B cell (primary cell): Measurements from ENCODE around the gene NEGR1. TPM values are rescaled to one million over a fixed set of nuclear protein-coding genes. Genes with fewer than 3 reads are reported as not detected.

Experiments
- ATAC-seq: fragments of 200-7000 bp; cut with Tn5 transposase; one replicate; pipeline ENCODE4 v1.10.0; 2021; ENCODE audit warnings: low read depth, mild to moderate bottlenecking, moderate number of reproducible peaks, moderate library complexity
- CTCF ChIA-PET: fragments of 350-600 bp; sonication (Branson Sonifier 250); formaldehyde crosslinking; loops from one replicate; lab custom pipeline; 2021; ENCODE audit warnings: antibody characterized with exemption, inconsistent platforms; lab: Charles Lee
- POLR2A ChIA-PET: fragments of 350-600 bp; sonication (Branson Sonifier 250); formaldehyde crosslinking; loops from one replicate; lab custom pipeline; 2021; ENCODE audit warnings: antibody characterized with exemption; lab: Charles Lee
- DNase-seq: peaks from one replicate; pipeline ENCODE4 v3.0.0; 2013
- H2AFZ ChIP-seq: 2 replicates; pipeline ENCODE4 v1.6.1; 2012; ENCODE audit warnings: mild to moderate bottlenecking, low read depth, low read length; ENCODE audit not compliant: insufficient read depth, poor library complexity, severe bottlenecking
- H3K27ac ChIP-seq, 2 donors: 1 replicate in 1 of 2; 2 replicates in 1 of 2; pipeline ENCODE4 v1.5.1; 2012 to 2013; ENCODE audit warnings: low read length in 2 of 2, mild to moderate bottlenecking in 2 of 2, moderate library complexity in 1 of 2
- H3K27me3 ChIP-seq, 4 experiments: fragments of 200-600 bp in 1 of 4; sonication (generic) in 1 of 4; replicated peaks in 1 of 4; 1 replicate in 2 of 4; 2 replicates in 2 of 4; pipeline versions ENCODE4 v1.6.1 to v1.7.0; 2013 to 2016; ENCODE audit warnings: low read length in 3 of 4, mild to moderate bottlenecking in 2 of 4, mixed read lengths in 1 of 4, moderate library complexity in 1 of 4; ENCODE audit not compliant: insufficient read depth in 4 of 4, control insufficient read depth in 3 of 4; ENCODE audit errors: control extremely low read depth in 1 of 4
- H3K36me3 ChIP-seq, 2 experiments: replicated peaks in 1 of 2; 1 replicate in 1 of 2; 2 replicates in 1 of 2; pipeline versions ENCODE4 v1.6.1 to v1.7.1; 2013; ENCODE audit warnings: low read length in 1 of 2; ENCODE audit not compliant: insufficient read depth in 2 of 2, control insufficient read depth in 1 of 2; ENCODE audit errors: control extremely low read depth in 1 of 2, extremely low read depth in 1 of 2
- H3K4me1 ChIP-seq, 2 donors: fragments of 200-600 bp in 1 of 2; sonication (generic) in 1 of 2; 1 replicate in 1 of 2; 2 replicates in 1 of 2; pipeline versions ENCODE4 v1.5.1 to v1.6.1; 2013 to 2017; ENCODE audit warnings: low read length in 2 of 2; ENCODE audit not compliant: control insufficient read depth in 2 of 2, insufficient read depth in 2 of 2
- H3K4me2 ChIP-seq: replicated peaks from 2 replicates; pipeline ENCODE3; 2012; ENCODE audit warnings: mild to moderate bottlenecking, low read depth, low read length; ENCODE audit not compliant: poor library complexity, severe bottlenecking
- H3K4me3 ChIP-seq, 5 experiments: fragments of 200-600 bp in 1 of 5; sonication (generic) in 1 of 5; 1 replicate in 3 of 5; 2 replicates in 2 of 5; pipeline versions ENCODE4 v1.5.1 to v1.7.0; 2011 to 2016; ENCODE audit warnings: low read length in 4 of 5, mild to moderate bottlenecking in 4 of 5, low read depth in 2 of 5, control low read depth in 1 of 5, moderate library complexity in 1 of 5; ENCODE audit not compliant: insufficient read depth in 1 of 5; ENCODE audit errors: control extremely low read depth in 1 of 5, extremely low read depth in 1 of 5
- H3K79me2 ChIP-seq: fragments of 200-600 bp; sonication (generic); one replicate; pipeline ENCODE4 v1.6.0; 2016; ENCODE audit warnings: low read length; ENCODE audit not compliant: control insufficient read depth, insufficient read depth
- H3K9ac ChIP-seq: fragments of 200-600 bp; sonication (generic); 2 replicates; pipeline ENCODE4 v1.6.1; 2017; ENCODE audit warnings: mild to moderate bottlenecking, low read length, moderate library complexity
- H3K9me3 ChIP-seq, 3 donors: one replicate each; pipeline versions ENCODE4 v1.6.1 to v1.7.1; 2013; ENCODE audit warnings: low read length in 2 of 3; ENCODE audit not compliant: control insufficient read depth in 2 of 3, insufficient read depth in 1 of 3; ENCODE audit errors: control extremely low read depth in 1 of 3
- H4K20me1 ChIP-seq: 2 replicates; pipeline ENCODE4 v1.6.0; 2012; ENCODE audit warnings: mild to moderate bottlenecking, low read length; ENCODE audit not compliant: insufficient read depth, control insufficient read depth, poor library complexity, severe bottlenecking
- H3K27ac Mint-ChIP-seq: one replicate; pipeline ENCODE4 v1.8.0; 2021; ENCODE audit warnings: mixed read lengths
- H3K27me3 Mint-ChIP-seq: one replicate; pipeline ENCODE4 v1.8.0; 2021; ENCODE audit warnings: mixed read lengths
- H3K4me1 Mint-ChIP-seq: one replicate; pipeline ENCODE4 v1.8.0; 2021; ENCODE audit warnings: mixed read lengths
- H3K4me3 Mint-ChIP-seq: one replicate; pipeline ENCODE4 v1.8.0; 2021; ENCODE audit warnings: mixed read lengths
- H3K9me3 Mint-ChIP-seq: one replicate; pipeline ENCODE4 v1.8.0; 2022; ENCODE audit warnings: mixed read lengths; ENCODE audit not compliant: insufficient read depth
- EZH2 ChIP-seq: IDR thresholded peaks from 2 replicates; pipeline ENCODE4 v1.6.1; 2012; ENCODE audit warnings: borderline replicate concordance, low read depth, mild to moderate bottlenecking, moderate library complexity, low read length; ENCODE audit not compliant: insufficient read depth, poor library complexity, severe bottlenecking
- WGBS: methylation state at CpG from one replicate; pipeline ENCODE4 v1.1.5; 2013; ENCODE audit warnings: missing lambda C conversion rate; ENCODE audit not compliant: insufficient coverage; 5-methylcytosine and 5-hydroxymethylcytosine counted together
- intact Hi-C: fragments of 100-400 bp; cut with micrococcal nuclease; formaldehyde crosslinking; loops from one replicate; pipeline ENCODE4 v1.10.0; 2022
- polyA plus RNA-seq: library from polyadenylated mRNA; depleted of rRNA; stranded (reverse); fragments of >200 nt; gene quantifications from 2 replicates; pipeline ENCODE4 v1.2.3, GENCODE V29; 2012
- total RNA-seq, 2 donors: library from RNA; stranded (reverse); fragments of 120-200 nt in 1 of 2; gene quantifications; 1 replicate in 1 of 2; 2 replicates in 1 of 2; pipeline versions ENCODE4 v1.2.3 to v1.2.4, GENCODE V29; 2013 to 2022
- TF ChIP-seq, protein P1 (sequence below): fragments of 200-600 bp; IDR thresholded peaks from one replicate; pipeline ENCODE4 v1.8.0; 2022; ENCODE audit warnings: antibody characterized with exemption, mild to moderate bottlenecking

NEGR1 gene
- total and polyA plus RNA-seq, 2 donors (not counting 1 experiment from before 2014, with no cell fraction given): 0.01 TPM; not detected in 1

DNA sequence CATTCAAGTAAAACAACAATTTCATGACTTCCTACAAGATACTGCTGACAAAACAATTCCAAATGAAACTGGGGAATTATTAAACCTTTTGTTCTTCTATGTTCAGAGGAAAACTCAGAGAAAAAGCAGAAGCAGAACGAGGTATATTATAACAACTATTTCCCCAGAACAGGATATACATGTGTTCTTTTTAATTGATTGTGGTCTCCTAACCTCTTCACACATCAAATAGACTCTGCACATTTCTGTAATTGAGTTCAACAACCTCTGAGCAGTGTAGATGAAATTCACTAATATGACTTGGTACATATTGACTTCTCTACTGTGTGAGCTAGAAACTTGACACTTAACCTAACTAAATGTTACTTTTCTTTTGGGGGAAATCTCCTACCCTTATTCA, 584.2 kb downstream of the NEGR1 start:
- WGBS: no CpG with 5 or more reads among the region's 1 CpG
- no peaks in the 10 kb centered on the region for H3K27me3 ChIP-seq
- H3K9me3 Mint-ChIP-seq: no peaks in the 10 kb centered on the region

DNA sequence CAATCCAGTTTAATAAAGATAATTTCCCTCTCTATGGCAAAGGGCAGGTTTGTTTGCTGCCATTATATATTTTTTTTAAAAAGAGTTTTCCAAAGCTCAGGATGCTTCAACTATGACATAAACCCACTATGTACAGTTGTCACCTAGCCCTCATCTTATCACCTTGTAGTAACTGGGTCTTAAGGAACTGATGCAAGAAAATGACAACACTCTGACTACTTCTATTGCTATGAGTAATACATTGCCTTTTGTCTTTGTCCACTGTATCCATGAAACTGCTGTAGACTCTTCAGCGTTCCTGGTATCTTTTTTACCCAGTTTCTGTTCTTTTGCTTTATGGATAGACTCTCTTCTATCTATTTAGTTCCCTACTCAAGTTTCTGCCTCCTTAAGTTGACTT, 586.5 kb downstream of the NEGR1 start:
- WGBS: no CpG with 5 or more reads among the region's 1 CpG
- H3K27me3 Mint-ChIP-seq: no peaks in the 10 kb centered on the region
- no peak for TF ChIP-seq EZH2
- TF ChIP-seq, protein P1, sequence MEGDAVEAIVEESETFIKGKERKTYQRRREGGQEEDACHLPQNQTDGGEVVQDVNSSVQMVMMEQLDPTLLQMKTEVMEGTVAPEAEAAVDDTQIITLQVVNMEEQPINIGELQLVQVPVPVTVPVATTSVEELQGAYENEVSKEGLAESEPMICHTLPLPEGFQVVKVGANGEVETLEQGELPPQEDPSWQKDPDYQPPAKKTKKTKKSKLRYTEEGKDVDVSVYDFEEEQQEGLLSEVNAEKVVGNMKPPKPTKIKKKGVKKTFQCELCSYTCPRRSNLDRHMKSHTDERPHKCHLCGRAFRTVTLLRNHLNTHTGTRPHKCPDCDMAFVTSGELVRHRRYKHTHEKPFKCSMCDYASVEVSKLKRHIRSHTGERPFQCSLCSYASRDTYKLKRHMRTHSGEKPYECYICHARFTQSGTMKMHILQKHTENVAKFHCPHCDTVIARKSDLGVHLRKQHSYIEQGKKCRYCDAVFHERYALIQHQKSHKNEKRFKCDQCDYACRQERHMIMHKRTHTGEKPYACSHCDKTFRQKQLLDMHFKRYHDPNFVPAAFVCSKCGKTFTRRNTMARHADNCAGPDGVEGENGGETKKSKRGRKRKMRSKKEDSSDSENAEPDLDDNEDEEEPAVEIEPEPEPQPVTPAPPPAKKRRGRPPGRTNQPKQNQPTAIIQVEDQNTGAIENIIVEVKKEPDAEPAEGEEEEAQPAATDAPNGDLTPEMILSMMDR: no peak
- Histone ChIP-seq H3K4me2 (no peak overlapping the region), H3K9ac (no peak overlapping the region), H3K79me2 (no peaks in the 10 kb centered on the region), H3K36me3 (no peaks in the 10 kb centered on the region), H3K4me3 (no peak overlapping the region), H3K27me3 (no peaks in the 10 kb centered on the region), H3K4me1 (no peaks in the 10 kb centered on the region), H3K9me3 (no peaks in the 10 kb centered on the region), H3K27ac (no peak overlapping the region), H4K20me1 (no peaks in the 10 kb centered on the region), H2AFZ (no peak overlapping the region)
- no peaks in the 10 kb centered on the region for H3K9me3 Mint-ChIP-seq
- intact Hi-C loops: no loop called here
- ATAC-seq (no peak), DNase-seq (no peak)
- ChIA-PET CTCF (no interaction called here), POLR2A (no interaction called here)
- no peak overlapping the region for H3K27ac Mint-ChIP-seq
- no peak overlapping the region for H3K4me3 Mint-ChIP-seq
- no peaks in the 10 kb centered on the region for H3K4me1 Mint-ChIP-seq

More for the DNA sequence above, 584.2 kb downstream of the NEGR1 start:
- no peak overlapping the region for H3K4me3 Mint-ChIP-seq
- no peak for DNase-seq
- no peaks in the 10 kb centered on the region for H3K36me3 ChIP-seq
- ChIA-PET POLR2A (no interaction called here), CTCF (no interaction called here)
- TF ChIP-seq, protein P1: no peak
- no peak for TF ChIP-seq EZH2
- no peaks in the 10 kb centered on the region for H3K9me3 ChIP-seq
- no peaks in the 10 kb centered on the region for H3K79me2 ChIP-seq
- H3K4me1 ChIP-seq: no peaks in the 10 kb centered on the region
- no peak overlapping the region for H3K9ac ChIP-seq
- ATAC-seq: no peak
- H3K4me2 ChIP-seq: no peak overlapping the region
- no peaks in the 10 kb centered on the region for H3K4me1 Mint-ChIP-seq
- H2AFZ ChIP-seq: no peak overlapping the region
- no peak overlapping the region for H3K27ac Mint-ChIP-seq
- no peak overlapping the region for H3K4me3 ChIP-seq
- intact Hi-C loops: no loop called here
- no peaks in the 10 kb centered on the region for H3K27me3 Mint-ChIP-seq
- H3K27ac ChIP-seq: no peak overlapping the region
- H4K20me1 ChIP-seq: no peaks in the 10 kb centered on the region
